HG03139 (cell line): ENCODE data around the gene DTNBP1.
"Not testable (repeated sequence)": the region's sequence is repeated elsewhere in the genome, so short reads cannot be mapped to it uniquely, and the experiment has no call there.

Source experiments
- ATAC-seq: cut with Tn5 transposase; IDR thresholded peaks from one replicate; pipeline ENCODE4 v1.9.1; 2021; ENCODE audit not compliant: unreplicated experiment

DTNBP1 gene

GRCh38 chr6:15668918-15669317 is 6.1 kb upstream of the DTNBP1 start:
- no peak for ATAC-seq

- ATAC-seq, result not testable (repeated sequence)
Measured at GRCh38 chr6:15666896-15667295, 4.1 kb upstream of the DTNBP1 start.

- ATAC-seq, result no peak
Measured at GRCh38 chr6:15665237-15665636, 2.4 kb upstream of the DTNBP1 start.

- no peak for ATAC-seq
Measured at GRCh38 chr6:15663130-15663871, 473 bp upstream of the DTNBP1 start.

- no peak for ATAC-seq
Measured at GRCh38 chr6:15661853-15662325, 939 bp downstream of the DTNBP1 start.

- ATAC-seq, result no peak
Measured at GRCh38 chr6:15659181-15659580, 3.6 kb downstream of the DTNBP1 start.

- ATAC-seq, result no peak
Measured at GRCh38 chr6:15658181-15658744, 4.6 kb downstream of the DTNBP1 start.

GRCh38 chr6:15657290-15657689 is 5.5 kb downstream of the DTNBP1 start:
- ATAC-seq, result no peak

- no peak for ATAC-seq
Measured at GRCh38 chr6:15656145-15656544, 6.7 kb downstream of the DTNBP1 start.

- no peak for ATAC-seq
Measured at GRCh38 chr6:15654250-15654649, 8.6 kb downstream of the DTNBP1 start.

- no peak for ATAC-seq
Measured at GRCh38 chr6:15653581-15653980, 9.2 kb downstream of the DTNBP1 start.

GRCh38 chr6:15650004-15650559 is 12.7 kb downstream of the DTNBP1 start:
- not testable (repeated sequence) for ATAC-seq

GRCh38 chr6:15644904-15645303 is 17.9 kb downstream of the DTNBP1 start:
- ATAC-seq, result no peak

GRCh38 chr6:15643542-15643941 is 19.3 kb downstream of the DTNBP1 start:
- no peak for ATAC-seq

GRCh38 chr6:15642276-15642675 is 20.6 kb downstream of the DTNBP1 start:
- ATAC-seq, result no peak

GRCh38 chr6:15638373-15638772 is 24.5 kb downstream of the DTNBP1 start:
- ATAC-seq, result no peak

GRCh38 chr6:15631432-15631831 is 31.4 kb downstream of the DTNBP1 start:
- no peak for ATAC-seq

GRCh38 chr6:15630202-15630601 is 32.6 kb downstream of the DTNBP1 start:
- ATAC-seq, result no peak

- ATAC-seq, result no peak
Measured at GRCh38 chr6:15629487-15629886, 33.3 kb downstream of the DTNBP1 start.

GRCh38 chr6:15628499-15629131 is 34.2 kb downstream of the DTNBP1 start:
- no peak for ATAC-seq

GRCh38 chr6:15627821-15628220 is 35.0 kb downstream of the DTNBP1 start:
- no peak for ATAC-seq
